ENCODE measurements around the gene MRPS21. TPM values are rescaled to one million over a fixed set of nuclear protein-coding genes. Genes with fewer than 3 reads are reported as not detected.

Gene MRPS21
- total RNA-seq, 1 donor from 2014 or later = 46.1 TPM

- Histone ChIP-seq H3K27ac (peak overlapping the region; percentile 52), H3K4me3 (peak overlapping the region; percentile 32), H3K4me1 (peaks cover 7% of the 10 kb centered on the region), H3K27me3 (no peaks in the 10 kb centered on the region), H3K36me3 (no peaks in the 10 kb centered on the region), H3K9me3 (no peaks in the 10 kb centered on the region)
- intact Hi-C loops (cut with DNase I) = no loop called here
- DNase-seq (no peak), ATAC-seq (no peak)
- no peak for TF ChIP-seq CTCF (IDR thresholded peaks at IDR 0.05)
These were observed 20.4 kb upstream of the MRPS21 start for GRCh38 chr1:150273311-150273710.

- Histone ChIP-seq H3K4me1 (peaks cover 8% of the 10 kb centered on the region), H3K27ac (peak overlapping the region; percentile 96), H3K27me3 (no peaks in the 10 kb centered on the region), H3K9me3 (no peaks in the 10 kb centered on the region), H3K36me3 (no peaks in the 10 kb centered on the region), H3K4me3 (no peak overlapping the region)
- no peak for TF ChIP-seq CTCF (IDR thresholded peaks at IDR 0.05)
- intact Hi-C loops (cut with DNase I) = no loop called here
- ATAC-seq = no peak
- DNase-seq = no peak
These were observed 13.4 kb upstream of the MRPS21 start for GRCh38 chr1:150280138-150280707.

- ATAC-seq (peak; percentile 70), DNase-seq (peak; percentile 79)
- peak; percentile 75 for TF ChIP-seq CTCF (IDR thresholded peaks at IDR 0.05)
- intact Hi-C loops (cut with DNase I) = no loop called here
- Histone ChIP-seq H3K4me3 (peak overlapping the region; percentile 64), H3K27ac (peak overlapping the region; percentile 96), H3K9me3 (no peaks in the 10 kb centered on the region), H3K27me3 (no peaks in the 10 kb centered on the region), H3K36me3 (no peaks in the 10 kb centered on the region), H3K4me1 (peaks cover 8% of the 10 kb centered on the region)
These were observed 12.4 kb upstream of the MRPS21 start for GRCh38 chr1:150281221-150281757.

GRCh38 chr1:150281758-150282557 lies 11.7 kb upstream of the MRPS21 start, which contains the start of gene CIART:
CIART (plus strand) TSS chr1:150282554; CDS start chr1:150283268, 714 bp downstream.
- DNase-seq (peak; percentile 93), ATAC-seq (peak; percentile 95)
- TF ChIP-seq CTCF (IDR thresholded peaks at IDR 0.05) = no peak
- H3K9me3 ChIP-seq = no peaks in the 10 kb centered on the region
- no peaks in the 10 kb centered on the region for H3K36me3 ChIP-seq
- H3K27ac ChIP-seq = peak within 1 kb of the TSS; percentile 96
- intact Hi-C loops (cut with DNase I) = no loop called here
- no peaks in the 10 kb centered on the region for H3K27me3 ChIP-seq
- H3K4me3 ChIP-seq = peak within 1 kb of the TSS; percentile 64
- H3K4me1 ChIP-seq = peaks cover 8% of the 10 kb centered on the region

GRCh38 chr1:150282558-150282958 lies 11.1 kb upstream of the MRPS21 start:
- DNase-seq = peak; percentile 82
- intact Hi-C loops (cut with DNase I) = no loop called here

More at GRCh38 chr1:150282558-150282958, 11.1 kb upstream of the MRPS21 start:
- H3K4me3 ChIP-seq = peak overlapping the region; percentile 64
- no peaks in the 10 kb centered on the region for H3K9me3 ChIP-seq
- H3K27me3 ChIP-seq = no peaks in the 10 kb centered on the region
- no peaks in the 10 kb centered on the region for H3K36me3 ChIP-seq
- TF ChIP-seq CTCF (IDR thresholded peaks at IDR 0.05) = no peak
- peak; percentile 53 for ATAC-seq
- peak overlapping the region; percentile 96 for H3K27ac ChIP-seq
- H3K4me1 ChIP-seq = peaks cover 8% of the 10 kb centered on the region

All from upper lobe of right lung (tissue), 1 donor.